H1 (cell line): ENCODE data around the gene C19orf38. TPM values are rescaled to one million over a fixed set of nuclear protein-coding genes. Genes with fewer than 3 reads are reported as not detected.

Source experiments
- CTCF ChIA-PET: fragments of 300-600 bp; sonication (Branson Sonifier 250); formaldehyde crosslinking; loops from one replicate; lab custom pipeline; 2021; ENCODE audit not compliant: partially characterized antibody; lab: Charles Lee
- POLR2A ChIA-PET: fragments of 300-600 bp; sonication (Branson Sonifier 250); formaldehyde crosslinking; loops from one replicate; lab custom pipeline; 2021; ENCODE audit warnings: inconsistent platforms; ENCODE audit not compliant: partially characterized antibody; lab: Charles Lee
- DNase-seq, 2 experiments: peaks; one replicate each; pipeline versions ENCODE4 v3.0.0 to v3.0.0-alpha.2; 2010 to 2022; ENCODE audit warnings: low spot score in 2 of 2, low read depth in 1 of 2, mixed read lengths in 1 of 2
- FAIRE-seq: peaks from 2 replicates; lab custom pipeline; 2011; peaks lifted over from hg19 to GRCh38; lab: Jason Lieb, UNC
- H2AFZ ChIP-seq: 2 replicates; pipeline ENCODE4 v1.8.1; 2012; ENCODE audit warnings: low read length, inconsistent platforms
- H2AK5ac ChIP-seq: 2 replicates; pipeline ENCODE4 v1.6.1; 2013; ENCODE audit warnings: low read depth, low read length
- H2BK120ac ChIP-seq: replicated peaks from 2 replicates; pipeline ENCODE3; 2013; ENCODE audit warnings: low read depth, low read length, inconsistent platforms
- H2BK12ac ChIP-seq: 2 replicates; pipeline ENCODE4 v1.6.1; 2013; ENCODE audit warnings: low read depth, low read length
- H2BK15ac ChIP-seq: 2 replicates; pipeline ENCODE4 v1.6.1; 2013; ENCODE audit warnings: low read length
- H2BK20ac ChIP-seq: 2 replicates; pipeline ENCODE4 v1.6.1; 2013; ENCODE audit warnings: low read length
- H2BK5ac ChIP-seq: 2 replicates; pipeline ENCODE4 v1.6.1; 2013; ENCODE audit warnings: low read depth, low read length
- H3K14ac ChIP-seq: 2 replicates; pipeline ENCODE4 v1.6.1; 2013; ENCODE audit warnings: inconsistent platforms; ENCODE audit not compliant: insufficient read length
- H3K18ac ChIP-seq: 2 replicates; pipeline ENCODE4 v1.6.1; 2013; ENCODE audit warnings: low read length; ENCODE audit errors: extremely low read depth
- H3K23ac ChIP-seq: 2 replicates; pipeline ENCODE4 v1.6.1; 2013; ENCODE audit warnings: inconsistent platforms; ENCODE audit not compliant: insufficient read length
- H3K23me2 ChIP-seq: 2 replicates; pipeline ENCODE4 v1.6.1; 2013; ENCODE audit warnings: low read depth, low read length
- H3K27ac ChIP-seq: 2 replicates; pipeline ENCODE4 v1.6.1; 2011; ENCODE audit warnings: low read depth, low read length, inconsistent platforms
- H3K27me3 ChIP-seq, 4 experiments: replicated peaks in 1 of 4; 1 replicate in 1 of 4; 2 replicates in 3 of 4; pipeline versions ENCODE4 v1.6.1 to v1.8.1; 2011 to 2013; ENCODE audit warnings: low read length in 3 of 4, mild to moderate bottlenecking in 3 of 4, inconsistent platforms in 2 of 4, mixed read lengths in 2 of 4, moderate library complexity in 1 of 4; ENCODE audit not compliant: control insufficient read depth in 3 of 4, insufficient read depth in 3 of 4; ENCODE audit errors: extremely low read depth in 1 of 4
- H3K36me3 ChIP-seq, 4 experiments: 2 replicates each; pipeline versions ENCODE4 v1.6.1 to v1.8.1; 2011 to 2013; ENCODE audit warnings: mild to moderate bottlenecking in 4 of 4, low read length in 3 of 4, moderate library complexity in 2 of 4, control low read depth in 1 of 4, inconsistent platforms in 1 of 4; ENCODE audit not compliant: insufficient read depth in 4 of 4, control insufficient read depth in 2 of 4
- H3K4ac ChIP-seq: replicated peaks from 2 replicates; pipeline ENCODE3; 2013; ENCODE audit warnings: low read length, low read depth, mixed read lengths, inconsistent platforms; ENCODE audit not compliant: insufficient read length
- H3K4me1 ChIP-seq, 4 experiments: replicated peaks in 1 of 4; 1 replicate in 1 of 4; 2 replicates in 3 of 4; pipeline versions ENCODE4 v1.6.1 to v1.8.1; 2011 to 2013; ENCODE audit warnings: low read length in 3 of 4, inconsistent platforms in 2 of 4, mixed read lengths in 1 of 4; ENCODE audit not compliant: insufficient read depth in 4 of 4, control insufficient read depth in 3 of 4
- H3K4me2 ChIP-seq, 2 experiments: 2 replicates each; pipeline versions ENCODE4 v1.6.1 to v1.8.1; 2011 to 2013; ENCODE audit warnings: low read depth in 2 of 2, low read length in 2 of 2, control low read depth in 1 of 2, inconsistent platforms in 1 of 2, mild to moderate bottlenecking in 1 of 2; ENCODE audit not compliant: insufficient read depth in 1 of 2
- H3K4me3 ChIP-seq, 4 experiments: fragments of 200-600, 300-600 bp in 1 of 4; sonication (generic), shearing (Covaris generic), sonication (Bioruptor Twin) in 1 of 4; 2 replicates each; pipeline versions ENCODE4 v1.5.1 to v1.8.1; 2011 to 2016; ENCODE audit warnings: low read length in 4 of 4, low read depth in 3 of 4, control low read depth in 2 of 4, inconsistent platforms in 2 of 4, mild to moderate bottlenecking in 2 of 4, mixed read lengths in 1 of 4, moderate library complexity in 1 of 4; ENCODE audit not compliant: insufficient read depth in 2 of 4; ENCODE audit errors: extremely low read depth in 1 of 4
- H3K56ac ChIP-seq: replicated peaks from 2 replicates; pipeline ENCODE3; 2013; ENCODE audit warnings: low read depth, mild to moderate bottlenecking, mixed read lengths, low read length, inconsistent platforms; ENCODE audit not compliant: insufficient read length
- H3K79me1 ChIP-seq: 2 replicates; pipeline ENCODE4 v1.6.1; 2013; ENCODE audit warnings: low read depth, low read length, control low read depth
- H3K79me2 ChIP-seq, 2 experiments: 2 replicates each; pipeline versions ENCODE4 v1.6.1 to v1.8.1; 2012 to 2013; ENCODE audit warnings: low read length in 2 of 2, mild to moderate bottlenecking in 2 of 2, inconsistent platforms in 1 of 2; ENCODE audit not compliant: insufficient read depth in 2 of 2, control insufficient read depth in 1 of 2
- H3K9ac ChIP-seq, 4 experiments: replicated peaks in 1 of 4; 1 replicate in 1 of 4; 2 replicates in 3 of 4; pipeline versions ENCODE4 v1.6.1 to v1.8.1; 2011 to 2013; ENCODE audit warnings: low read depth in 3 of 4, low read length in 3 of 4, control low read depth in 2 of 4, mild to moderate bottlenecking in 2 of 4, moderate library complexity in 2 of 4, inconsistent platforms in 1 of 4; ENCODE audit errors: extremely low read depth in 1 of 4
- H3K9me3 ChIP-seq, 2 experiments: 2 replicates each; pipeline versions ENCODE4 v1.6.1 to v1.8.1; 2012 to 2013; ENCODE audit warnings: mild to moderate bottlenecking in 2 of 2, moderate library complexity in 2 of 2, control low read depth in 1 of 2, inconsistent platforms in 1 of 2, low read depth in 1 of 2, low read length in 1 of 2, mixed read lengths in 1 of 2; ENCODE audit not compliant: insufficient read depth in 2 of 2
- H4K20me1 ChIP-seq, 2 experiments: replicated peaks in 1 of 2; 2 replicates each; pipeline versions ENCODE3 to v1.8.1; 2011 to 2013; ENCODE audit warnings: inconsistent platforms in 2 of 2, low read length in 2 of 2, mild to moderate bottlenecking in 1 of 2; ENCODE audit not compliant: insufficient read depth in 2 of 2, control insufficient read depth in 1 of 2
- H4K5ac ChIP-seq: 2 replicates; pipeline ENCODE4 v1.6.1; 2013; ENCODE audit warnings: low read length, low read depth, mixed read lengths, inconsistent platforms; ENCODE audit not compliant: insufficient read length
- H4K8ac ChIP-seq: 2 replicates; pipeline ENCODE4 v1.8.0; 2013; ENCODE audit warnings: mild to moderate bottlenecking, moderate library complexity, low read length, inconsistent platforms; ENCODE audit not compliant: insufficient read depth; ENCODE audit errors: extremely low read depth
- H4K91ac ChIP-seq: replicated peaks from 2 replicates; pipeline ENCODE3; 2013; ENCODE audit warnings: low read length, mixed read lengths, inconsistent platforms; ENCODE audit not compliant: insufficient read length
- CEBPB ChIP-seq: IDR thresholded peaks from 2 replicates; pipeline ENCODE4 v1.6.1; 2012; ENCODE audit warnings: low read depth, low read length
- EP300 ChIP-seq, 2 experiments: IDR thresholded peaks; 1 replicate in 1 of 2; 2 replicates in 1 of 2; pipeline ENCODE4 v1.6.1; 2011 to 2012; ENCODE audit warnings: low read depth in 2 of 2, low read length in 2 of 2, mild to moderate bottlenecking in 2 of 2, borderline replicate concordance in 1 of 2, inconsistent platforms in 1 of 2, moderate library complexity in 1 of 2
- KDM5A ChIP-seq: fragments of 200-600 bp; IDR thresholded peaks from 2 replicates; pipeline ENCODE4 v1.7.1; 2012; ENCODE audit warnings: mild to moderate bottlenecking, low read length, inconsistent platforms, mixed read lengths
- POLR2A ChIP-seq, 2 experiments: IDR thresholded peaks; 1 replicate in 1 of 2; 2 replicates in 1 of 2; pipeline ENCODE4 v1.6.1; 2011; ENCODE audit warnings: low read depth in 2 of 2, low read length in 2 of 2, mild to moderate bottlenecking in 2 of 2; ENCODE audit errors: control extremely low read depth in 1 of 2
- SAP30 ChIP-seq: fragments of 300-600 bp; sonication (generic); IDR thresholded peaks from 2 replicates; pipeline ENCODE4 v1.7.1; 2012; ENCODE audit warnings: low read length, moderate library complexity, mild to moderate bottlenecking, inconsistent platforms; ENCODE audit not compliant: insufficient read depth, insufficient replicate concordance
- SRF ChIP-seq: IDR thresholded peaks from 2 replicates; pipeline ENCODE4 v1.6.1; 2011; ENCODE audit warnings: mild to moderate bottlenecking, low read depth, low read length, moderate library complexity
- WGBS, 2 experiments: shearing (Covaris generic) in 1 of 2; methylation state at CpG; one replicate each; pipeline versions ENCODE4 v1.1.6 to v1.1.7; 2013 to 2015; ENCODE audit warnings: low lambda C conversion rate in 2 of 2, mixed read lengths in 2 of 2, inconsistent platforms in 1 of 2, low coverage in 1 of 2, missing lambda C conversion rate in 1 of 2; ENCODE audit not compliant: insufficient replicate concordance in 2 of 2, insufficient coverage in 1 of 2, insufficient read length in 1 of 2; ENCODE audit errors: extremely low coverage in 1 of 2, missing lambda C conversion rate in 1 of 2; 5-methylcytosine and 5-hydroxymethylcytosine counted together
- polyA plus RNA-seq, 7 experiments: library from polyadenylated mRNA; depleted of rRNA in 3 of 7; stranded (reverse) in 5 of 7; unstranded in 2 of 7; fragments of >200 nt in 5 of 7; fragments of 200-250 nt in 2 of 7; gene quantifications; 1 replicate in 5 of 7; 2 replicates in 1 of 7; 4 replicates in 1 of 7; pipeline versions ENCODE4 v1.2.1 to v1.2.3, GENCODE V29; 2011 to 2013; ENCODE audit warnings: missing spikeins in 2 of 7, mixed read lengths in 2 of 7
- total RNA-seq: library from RNA; stranded (reverse); fragmentation: NEBNext Ultra II Directional; extraction: Animal tissue kit (Norgen Biotek cat#: 25700); gene quantifications from 2 replicates; pipeline ENCODE4 v1.2.1, GENCODE V29; 2021

The C19orf38 gene
- total and polyA plus RNA-seq, 2 of the 8 experiments (the other 6 are each of a cell fraction or from before 2014, with no cell fraction given) = 0.53 TPM; not detected in 1

DNA sequence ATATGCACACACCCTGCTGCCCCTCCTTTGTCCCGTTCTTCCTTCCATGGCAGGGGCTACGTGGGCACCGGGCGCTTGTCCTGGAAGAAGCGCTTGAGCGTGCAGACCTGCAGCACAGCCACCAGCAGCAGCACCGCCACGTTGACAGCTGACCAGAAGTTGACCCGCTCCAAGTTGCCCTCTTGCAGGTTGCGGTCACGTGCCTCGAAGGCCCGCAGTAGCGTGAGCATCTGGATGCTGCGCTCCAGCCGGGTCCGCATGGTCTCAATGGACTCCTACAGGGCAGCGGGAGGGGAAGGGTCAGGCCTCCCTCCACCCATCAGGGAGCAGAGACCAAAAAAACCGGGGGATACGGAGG lies 15.3 kb upstream of the C19orf38 start:
- Histone ChIP-seq H3K56ac (no peak overlapping the region), H3K23ac (no peak overlapping the region), H4K8ac (no peak overlapping the region), H3K4me3 (no peak overlapping the region), H4K20me1 (peaks cover 0 to 10% of the 10 kb centered on the region in 2 experiments), H3K4me1 (peaks cover 0 to 10% (median 6%) of the 10 kb centered on the region in 4 experiments; a peak in 6 of 7 replicates), H2AK5ac (no peak overlapping the region), H3K36me3 (peaks cover 0 to 21% (median 7%) of the 10 kb centered on the region in 4 experiments; a peak in 6 of 8 replicates), H3K9ac (no peak overlapping the region), H2BK20ac (no peak overlapping the region), H3K79me2 (no peaks in the 10 kb centered on the region), H3K23me2 (peaks cover 8% of the 10 kb centered on the region; the same call in 1 of the 2 replicates), H3K4ac (no peak overlapping the region), H4K5ac (no peak overlapping the region), H3K79me1 (peaks cover 4% of the 10 kb centered on the region; the same call in 1 of the 2 replicates), H3K27me3 (peaks cover 0 to 4% (median 0%) of the 10 kb centered on the region in 4 experiments; a peak in 1 of 7 replicates), H2BK12ac (no peak overlapping the region), H3K9me3 (peaks cover 0 to 4% of the 10 kb centered on the region in 2 experiments; a peak in 1 of 4 replicates), H2BK15ac (no peak overlapping the region), H3K4me2 (no peak overlapping the region), H2BK5ac (no peak overlapping the region), H3K27ac (no peak overlapping the region), H2AFZ (no peak overlapping the region), H2BK120ac (no peak overlapping the region), H3K14ac (no peak overlapping the region), H3K18ac (no peak overlapping the region), H4K91ac (no peak overlapping the region)
- ChIA-PET CTCF (interaction anchor here (1.7 kb wide), 1 partner anchor 11 kb away, joined by 4 read pairs; no protein-coding TSS in a partner anchor), POLR2A (interaction anchor here (0.9 to 1.3 kb wide), 2 partner anchors 13 to 177 kb away, joined by 3 read pairs; no protein-coding TSS in a partner anchor)
- no peak for FAIRE-seq
- 95% methylated on average over 20 of the region's 20 CpGs; no CpG with 5 or more reads in 1 of the 2 experiments for WGBS, 2 experiments
- no peak for DNase-seq
- TF ChIP-seq SRF (no peak), CEBPB (no peak), KDM5A (no peak), EP300 (IDR thresholded peaks at IDR 0.05; ENCODE audit: borderline replicate concordance in 1 of 2, low read depth in 2 of 2, low read length in 2 of 2) (no peak), POLR2A (IDR thresholded peaks at IDR 0.05; ENCODE audit: control extremely low read depth in 1 of 2, low read depth in 2 of 2, low read length in 2 of 2) (no peak), SAP30 (no peak)
